Ascending aorta (tissue), 2 donors: ENCODE results near the gene SHOX. TPM values are rescaled to one million over a fixed set of nuclear protein-coding genes. Genes with fewer than 3 reads are reported as not detected.
"Not testable (repeated sequence)": the region's sequence is repeated elsewhere in the genome, so short reads cannot be mapped to it uniquely, and the experiment has no call there.

Experiments used
- DNase-seq, 2 donors: peaks; one replicate each; pipeline ENCODE4 v3.0.0-alpha.2; 2019; ENCODE audit warnings: low spot score in 2 of 2
- H3K27ac ChIP-seq, 2 donors: fragments of 200-600 bp; sonication (generic); one replicate each; pipeline ENCODE4 v1.5.1; 2016 to 2017; ENCODE audit warnings: mild to moderate bottlenecking in 1 of 2
- H3K27me3 ChIP-seq: fragments of 200-600 bp; sonication (generic); one replicate; pipeline ENCODE4 v1.5.1; 2017
- H3K36me3 ChIP-seq, 2 donors: fragments of 200-600 bp; sonication (generic); one replicate each; pipeline ENCODE4 v1.5.1; 2016
- H3K4me1 ChIP-seq, 2 donors: fragments of 200-600 bp; sonication (generic); one replicate each; pipeline ENCODE4 v1.5.1; 2016 to 2017; ENCODE audit warnings: mild to moderate bottlenecking in 1 of 2
- H3K4me3 ChIP-seq, 2 donors: fragments of 200-600 bp; sonication (generic); one replicate each; pipeline ENCODE4 v1.5.1; 2016 to 2017; ENCODE audit warnings: mild to moderate bottlenecking in 1 of 2
- H3K9me3 ChIP-seq, 2 donors: fragments of 200-600 bp; sonication (generic); one replicate each; pipeline ENCODE4 v1.5.1; 2016
- intact Hi-C: fragments of 100-400 bp; cut with DNase I; formaldehyde crosslinking; loops from one replicate; pipeline ENCODE4 v1.15.1; 2023
- total RNA-seq: library from RNA; depleted of rRNA; stranded (reverse); fragments of >200 nt; gene quantifications from one replicate; pipeline ENCODE4 v1.1.0, GENCODE V29; 2016
- TF ChIP-seq, protein P1 (sequence below), 3 experiments: fragments of 200-600 bp in 2 of 3; fragments of 450-650 bp in 1 of 3; sonication (generic) in 2 of 3; IDR thresholded peaks; one replicate each; pipeline ENCODE4 v1.5.1; 2016 to 2019; ENCODE audit warnings: antibody characterized with exemption in 3 of 3, mild to moderate bottlenecking in 1 of 3, moderate library complexity in 1 of 3

SHOX gene
- total RNA-seq, 1 donor from 2014 or later = not detected

DNA sequence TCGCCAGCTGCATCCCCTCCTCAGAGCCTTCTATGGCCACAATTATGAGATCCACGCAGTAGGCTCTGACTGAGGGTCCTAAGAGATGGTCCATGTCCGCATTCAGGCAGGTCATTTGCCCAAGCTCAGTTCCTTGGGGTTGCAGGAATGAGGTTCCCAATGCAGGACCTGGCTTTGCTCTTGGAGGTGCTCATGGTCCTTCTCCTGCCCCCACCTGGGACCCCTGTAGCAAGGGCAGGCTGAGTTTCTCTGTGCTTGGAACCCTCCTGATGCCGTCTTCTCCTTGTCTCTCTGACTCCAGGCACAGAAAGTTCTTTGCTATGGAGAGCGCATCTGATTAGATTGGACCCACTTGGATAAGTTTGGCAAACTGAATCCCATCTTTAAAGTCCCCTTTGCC lies 16.5 kb upstream of the SHOX start:
- no peak overlapping the region for H3K4me3 ChIP-seq
- intact Hi-C loops = no loop called here
- peaks cover 8 to 20% of the 10 kb centered on the region in 2 donors for H3K9me3 ChIP-seq
- DNase-seq = no peak
- H3K4me1 ChIP-seq = no peaks in the 10 kb centered on the region
- H3K36me3 ChIP-seq = no peaks in the 10 kb centered on the region
- H3K27ac ChIP-seq = no peak overlapping the region
- TF ChIP-seq, protein P1, sequence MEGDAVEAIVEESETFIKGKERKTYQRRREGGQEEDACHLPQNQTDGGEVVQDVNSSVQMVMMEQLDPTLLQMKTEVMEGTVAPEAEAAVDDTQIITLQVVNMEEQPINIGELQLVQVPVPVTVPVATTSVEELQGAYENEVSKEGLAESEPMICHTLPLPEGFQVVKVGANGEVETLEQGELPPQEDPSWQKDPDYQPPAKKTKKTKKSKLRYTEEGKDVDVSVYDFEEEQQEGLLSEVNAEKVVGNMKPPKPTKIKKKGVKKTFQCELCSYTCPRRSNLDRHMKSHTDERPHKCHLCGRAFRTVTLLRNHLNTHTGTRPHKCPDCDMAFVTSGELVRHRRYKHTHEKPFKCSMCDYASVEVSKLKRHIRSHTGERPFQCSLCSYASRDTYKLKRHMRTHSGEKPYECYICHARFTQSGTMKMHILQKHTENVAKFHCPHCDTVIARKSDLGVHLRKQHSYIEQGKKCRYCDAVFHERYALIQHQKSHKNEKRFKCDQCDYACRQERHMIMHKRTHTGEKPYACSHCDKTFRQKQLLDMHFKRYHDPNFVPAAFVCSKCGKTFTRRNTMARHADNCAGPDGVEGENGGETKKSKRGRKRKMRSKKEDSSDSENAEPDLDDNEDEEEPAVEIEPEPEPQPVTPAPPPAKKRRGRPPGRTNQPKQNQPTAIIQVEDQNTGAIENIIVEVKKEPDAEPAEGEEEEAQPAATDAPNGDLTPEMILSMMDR (IDR thresholded peaks at IDR 0.05) = no peak
- H3K27me3 ChIP-seq = no peaks in the 10 kb centered on the region

DNA sequence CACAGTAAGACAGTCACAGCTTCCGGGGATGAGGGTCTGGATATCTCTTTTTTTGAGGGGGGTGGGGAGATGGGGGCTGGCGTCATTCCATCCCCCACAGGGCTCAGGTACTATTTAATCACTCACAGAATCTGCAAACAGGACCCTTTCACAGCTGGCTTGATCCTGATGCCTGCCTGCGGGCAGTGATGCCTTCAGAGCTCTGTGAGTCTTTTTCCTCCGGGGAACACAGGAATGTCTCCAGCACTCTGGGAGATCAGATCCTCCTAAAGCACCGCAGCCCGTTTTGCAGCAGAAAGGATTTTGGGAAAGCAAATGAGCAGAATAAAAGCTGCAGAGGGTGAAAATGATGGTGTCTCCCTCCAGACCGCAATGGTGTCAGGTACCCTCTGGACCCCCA lies 13.2 kb upstream of the SHOX start:
- no peak for DNase-seq
- intact Hi-C loops = no loop called here
- Histone ChIP-seq H3K4me3 (no peak overlapping the region), H3K36me3 (no peaks in the 10 kb centered on the region), H3K9me3 (no peaks in the 10 kb centered on the region), H3K27ac (no peak overlapping the region), H3K27me3 (no peaks in the 10 kb centered on the region), H3K4me1 (no peaks in the 10 kb centered on the region)
- TF ChIP-seq, protein P1 (IDR thresholded peaks at IDR 0.05) = no peak

DNA sequence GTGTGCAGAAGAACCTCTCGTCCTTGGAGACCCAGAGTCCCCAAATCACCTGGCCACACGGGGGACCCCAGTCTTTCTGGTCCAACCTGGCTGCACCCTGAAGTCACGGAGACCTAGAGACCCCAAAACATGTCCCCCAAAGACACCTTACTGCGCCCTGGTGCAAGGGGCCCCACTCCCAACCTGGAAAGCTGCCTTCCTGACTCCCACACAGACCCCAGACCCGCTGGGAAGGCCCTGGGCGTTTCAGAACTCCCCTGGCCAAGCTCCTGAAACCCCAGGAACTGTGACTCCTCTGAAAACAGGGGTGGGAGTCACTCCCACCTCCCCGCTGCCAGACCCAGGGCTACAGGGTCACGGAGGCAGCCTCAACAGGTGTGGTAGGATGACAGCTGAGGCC lies 12.7 kb upstream of the SHOX start:
- Histone ChIP-seq H3K4me1 (no peaks in the 10 kb centered on the region), H3K27ac (no peak overlapping the region), H3K9me3 (no peaks in the 10 kb centered on the region), H3K27me3 (no peaks in the 10 kb centered on the region), H3K36me3 (no peaks in the 10 kb centered on the region), H3K4me3 (no peak overlapping the region)
- intact Hi-C loops = no loop called here
- TF ChIP-seq, protein P1 (IDR thresholded peaks at IDR 0.05) = no peak
- no peak for DNase-seq

DNA sequence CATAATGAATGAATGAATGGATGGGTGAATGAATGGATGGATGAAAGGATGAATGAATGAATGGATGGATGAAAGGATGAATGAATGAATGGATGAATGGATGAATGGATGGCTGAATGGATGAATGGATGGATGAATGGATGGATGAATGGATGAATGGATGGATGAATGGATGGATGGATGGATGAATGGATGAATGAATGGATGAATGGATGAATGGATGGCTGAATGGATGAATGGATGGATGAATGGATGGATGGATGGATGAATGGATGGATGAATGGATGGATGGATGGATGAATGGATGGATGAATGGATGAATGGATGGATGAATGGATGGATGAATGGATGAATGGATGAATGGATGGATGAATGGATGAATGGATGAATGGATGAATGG lies 12.3 kb upstream of the SHOX start:
- H3K4me1 ChIP-seq, H3K4me3 ChIP-seq, H3K27ac ChIP-seq, H3K9me3 ChIP-seq, DNase-seq, H3K27me3 ChIP-seq, intact Hi-C loops, H3K36me3 ChIP-seq: not testable (repeated sequence)

DNA sequence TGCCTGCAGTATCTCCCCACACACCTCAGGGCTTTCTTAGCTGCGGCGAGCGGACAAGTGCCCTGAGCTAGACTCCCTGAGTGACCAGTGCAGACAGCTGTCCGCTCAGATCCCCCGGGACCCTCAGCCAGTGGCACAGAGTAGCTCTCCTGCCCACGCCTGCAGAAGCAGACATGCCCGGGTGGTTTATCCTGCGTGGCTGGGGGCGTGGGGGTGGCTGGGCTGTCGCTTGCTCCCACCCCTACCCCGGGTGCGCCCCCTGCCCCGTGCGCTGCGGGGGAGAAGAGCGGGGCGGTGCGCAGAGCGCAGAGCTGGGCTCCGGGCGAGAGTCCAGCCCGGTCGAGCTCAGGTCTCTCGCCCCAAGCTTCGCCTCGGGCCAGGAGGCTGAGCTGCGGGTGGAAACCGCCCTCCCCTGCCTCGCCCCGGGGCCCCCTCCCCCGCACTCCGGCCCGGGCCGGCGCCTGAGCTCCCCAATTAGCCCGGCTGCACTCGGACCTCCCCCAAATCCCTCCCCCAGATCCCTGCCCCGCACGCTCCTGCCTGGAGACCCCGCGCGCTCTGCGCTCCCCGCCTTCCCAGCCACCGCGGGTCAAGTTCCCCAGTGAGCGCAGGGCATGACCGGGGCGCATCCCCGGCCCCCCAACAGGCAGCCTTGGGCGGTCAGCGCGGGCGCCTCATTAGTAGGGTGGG lies 11.7 kb upstream of the SHOX start:
- H3K27me3 ChIP-seq = no peaks in the 10 kb centered on the region
- peak in 1 of 2 donors; percentile 15 for DNase-seq
- H3K27ac ChIP-seq = no peak overlapping the region
- intact Hi-C loops = no loop called here
- H3K4me3 ChIP-seq = no peak overlapping the region
- TF ChIP-seq, protein P1 (IDR thresholded peaks at IDR 0.05) = no peak
- no peaks in the 10 kb centered on the region for H3K4me1 ChIP-seq
- H3K36me3 ChIP-seq = no peaks in the 10 kb centered on the region
- no peaks in the 10 kb centered on the region for H3K9me3 ChIP-seq

DNA sequence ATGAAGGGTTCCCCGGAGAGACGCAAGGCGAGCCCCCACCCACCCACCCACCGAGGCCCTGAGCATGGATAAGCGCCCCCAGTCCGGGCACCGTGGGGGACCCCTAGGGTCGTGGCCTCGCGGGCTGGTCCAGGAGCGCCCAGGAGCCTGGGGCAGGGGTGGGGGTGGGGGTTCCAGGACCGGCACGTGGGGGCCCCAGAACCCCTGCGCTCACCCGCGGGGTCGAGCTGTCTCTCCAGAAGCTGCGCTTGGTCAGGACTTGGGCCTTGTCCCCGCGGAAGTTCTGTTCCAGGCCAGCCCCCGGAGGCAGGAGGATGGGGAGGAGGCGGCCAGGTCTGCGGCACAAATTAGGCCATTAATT lies 11.2 kb upstream of the SHOX start:
- TF ChIP-seq, protein P1 (IDR thresholded peaks at IDR 0.05) = no peak
- H3K9me3 ChIP-seq = no peaks in the 10 kb centered on the region
- no peaks in the 10 kb centered on the region for H3K4me1 ChIP-seq
- no peak for DNase-seq
- H3K36me3 ChIP-seq = no peaks in the 10 kb centered on the region
- no peak overlapping the region for H3K4me3 ChIP-seq
- intact Hi-C loops = no loop called here
- no peaks in the 10 kb centered on the region for H3K27me3 ChIP-seq
- H3K27ac ChIP-seq = no peak overlapping the region
